Measurements from ENCODE around the gene AHNAK. TPM values are rescaled to one million over a fixed set of nuclear protein-coding genes. Genes with fewer than 3 reads are reported as not detected.
A peak's percentile ranks its signal among the peaks of the same experiment; 100 is the strongest.

The AHNAK gene
- total RNA-seq, 4 donors from 2014 or later, result 571 to 1,016 (median 697) TPM

DNA sequence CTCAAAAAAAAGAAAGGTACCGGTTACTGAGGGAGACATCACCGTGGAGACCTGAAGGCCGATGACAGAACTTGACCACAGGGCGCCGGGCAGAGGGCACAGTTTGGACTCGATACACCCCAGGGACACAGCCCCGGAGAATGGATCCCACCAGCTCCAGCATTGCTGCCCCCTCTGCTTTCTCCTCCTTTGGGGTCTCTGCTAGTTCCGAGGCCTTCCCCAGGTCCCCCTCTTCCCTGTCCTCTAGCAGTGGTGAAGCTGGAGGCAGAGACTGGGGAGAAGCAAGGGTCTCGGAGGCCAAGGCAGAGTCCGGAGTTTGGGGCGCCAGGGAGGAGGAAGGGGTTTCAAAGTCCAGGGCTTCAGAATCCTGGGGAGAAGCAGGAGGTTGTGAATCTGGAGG is 31.9 kb upstream of the AHNAK start:
- Histone ChIP-seq H3K9me3 (no peaks in the 10 kb centered on the region), H3K4me1 (peaks cover 0 to 16% (median 2%) of the 10 kb centered on the region in 4 donors), H3K27ac (no peak overlapping the region), H3K27me3 (no peaks in the 10 kb centered on the region), H3K36me3 (peaks cover 0 to 49% (median 0%) of the 10 kb centered on the region in 3 donors), H3K4me3 (no peak overlapping the region)
- TF ChIP-seq, protein P1, sequence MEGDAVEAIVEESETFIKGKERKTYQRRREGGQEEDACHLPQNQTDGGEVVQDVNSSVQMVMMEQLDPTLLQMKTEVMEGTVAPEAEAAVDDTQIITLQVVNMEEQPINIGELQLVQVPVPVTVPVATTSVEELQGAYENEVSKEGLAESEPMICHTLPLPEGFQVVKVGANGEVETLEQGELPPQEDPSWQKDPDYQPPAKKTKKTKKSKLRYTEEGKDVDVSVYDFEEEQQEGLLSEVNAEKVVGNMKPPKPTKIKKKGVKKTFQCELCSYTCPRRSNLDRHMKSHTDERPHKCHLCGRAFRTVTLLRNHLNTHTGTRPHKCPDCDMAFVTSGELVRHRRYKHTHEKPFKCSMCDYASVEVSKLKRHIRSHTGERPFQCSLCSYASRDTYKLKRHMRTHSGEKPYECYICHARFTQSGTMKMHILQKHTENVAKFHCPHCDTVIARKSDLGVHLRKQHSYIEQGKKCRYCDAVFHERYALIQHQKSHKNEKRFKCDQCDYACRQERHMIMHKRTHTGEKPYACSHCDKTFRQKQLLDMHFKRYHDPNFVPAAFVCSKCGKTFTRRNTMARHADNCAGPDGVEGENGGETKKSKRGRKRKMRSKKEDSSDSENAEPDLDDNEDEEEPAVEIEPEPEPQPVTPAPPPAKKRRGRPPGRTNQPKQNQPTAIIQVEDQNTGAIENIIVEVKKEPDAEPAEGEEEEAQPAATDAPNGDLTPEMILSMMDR (IDR thresholded peaks at IDR 0.05), result no peak
- TF ChIP-seq POLR2A (IDR thresholded peaks at IDR 0.05), result no peak
- peak in 1 of 3 donors; percentile 37 for DNase-seq

DNA sequence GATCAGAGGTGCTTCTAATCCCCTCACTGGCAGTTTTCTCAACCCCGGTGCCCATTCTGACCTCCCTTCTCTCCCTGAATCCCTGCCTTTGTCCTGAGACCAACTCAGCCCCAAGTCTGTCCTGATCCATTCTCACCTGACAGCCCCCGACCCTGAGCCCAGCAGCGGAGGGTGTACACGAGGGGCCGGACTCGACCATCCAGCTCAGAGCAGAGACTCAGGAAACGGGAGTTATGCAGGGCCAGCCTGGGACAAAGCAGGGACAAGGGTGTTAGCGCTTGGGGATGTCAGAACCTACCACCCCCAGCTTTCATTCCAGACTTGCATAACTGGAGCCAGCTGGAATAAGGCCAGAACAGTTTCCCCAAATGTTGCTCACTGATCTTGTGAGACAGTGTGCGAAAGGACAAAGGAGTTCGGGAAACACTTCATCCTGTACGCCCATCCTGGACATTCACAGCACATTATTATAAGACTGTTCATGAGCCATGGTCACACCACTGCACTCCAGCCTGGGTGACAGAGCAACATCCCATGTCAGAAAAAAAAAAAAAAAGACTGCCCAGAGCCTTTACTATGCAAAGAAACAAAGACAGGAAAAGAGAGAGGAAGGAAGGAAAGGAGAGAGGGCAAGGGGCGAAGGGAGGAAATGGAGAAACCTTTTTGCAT is 30.6 kb upstream of the AHNAK start:
- H3K9me3 ChIP-seq, result no peaks in the 10 kb centered on the region
- H3K4me3 ChIP-seq, result no peak overlapping the region
- TF ChIP-seq, protein P1 (IDR thresholded peaks at IDR 0.05), result no peak
- TF ChIP-seq POLR2A (IDR thresholded peaks at IDR 0.05), result no peak
- H3K27me3 ChIP-seq, result no peaks in the 10 kb centered on the region
- H3K4me1 ChIP-seq, result peaks cover 0 to 22% (median 3%) of the 10 kb centered on the region in 4 donors
- DNase-seq, result peak in 1 of 3 donors; percentile 43
- peak overlapping the region in 2 of 4 donors; percentile 47 to 62 for H3K27ac ChIP-seq
- peaks cover 0 to 47% (median 0%) of the 10 kb centered on the region in 3 donors for H3K36me3 ChIP-seq

DNA sequence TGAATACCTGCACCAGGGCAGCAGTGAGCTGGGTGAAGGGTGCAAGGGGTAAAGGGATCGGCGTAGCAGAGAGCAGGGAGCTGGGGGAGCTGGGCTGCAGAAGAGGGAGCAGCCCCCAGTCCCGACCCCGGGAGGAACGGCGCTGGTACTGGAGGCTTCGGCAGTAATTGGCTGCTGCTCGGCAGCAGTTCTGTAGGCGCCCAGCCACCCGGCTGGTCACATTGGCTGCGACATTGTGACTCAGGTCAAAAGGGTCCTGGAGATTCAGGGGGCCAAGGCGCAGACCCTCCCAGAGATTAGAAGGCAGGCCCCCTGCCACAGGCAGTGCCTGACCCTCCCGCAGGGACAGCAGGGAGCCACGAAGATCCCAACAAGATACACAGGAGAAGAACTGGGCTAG is 29.2 kb upstream of the AHNAK start:
- no peak for TF ChIP-seq POLR2A (IDR thresholded peaks at IDR 0.05)
- TF ChIP-seq, protein P1 (IDR thresholded peaks at IDR 0.05), result no peak
- DNase-seq, result peak in 1 of 3 donors; percentile 40
- Histone ChIP-seq H3K4me1 (peaks cover 0 to 27% (median 3%) of the 10 kb centered on the region in 4 donors), H3K4me3 (peak overlapping the region in 1 of 4 donors; percentile 83), H3K9me3 (no peaks in the 10 kb centered on the region), H3K27me3 (no peaks in the 10 kb centered on the region), H3K36me3 (peaks cover 0 to 46% (median 0%) of the 10 kb centered on the region in 3 donors), H3K27ac (no peak overlapping the region)

DNA sequence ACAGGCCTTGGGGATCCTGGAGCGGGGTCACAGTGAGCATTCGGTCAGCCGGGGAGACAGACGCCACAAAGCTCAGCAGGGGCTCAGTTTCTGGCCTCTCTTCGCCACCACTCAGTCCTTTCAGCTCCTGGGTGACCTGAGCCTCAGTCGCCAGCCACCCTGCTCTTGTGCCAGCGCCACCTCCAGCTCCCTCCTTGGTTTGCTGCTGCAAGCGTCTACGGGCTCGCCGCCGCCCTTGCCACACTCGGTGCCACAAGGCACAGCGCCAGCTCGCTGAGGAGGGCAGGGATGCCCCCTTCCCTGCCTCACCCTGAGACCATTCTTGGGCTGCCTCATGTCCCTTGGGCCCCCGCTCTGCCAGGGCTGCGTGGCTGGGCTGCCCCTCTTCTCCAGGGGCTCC is 28.6 kb upstream of the AHNAK start:
- Histone ChIP-seq H3K27ac (peak overlapping the region in 3 of 4 donors; percentile 81 to 93 (median 89)), H3K4me3 (peak overlapping the region; percentile 61 to 83 (median 68)), H3K9me3 (no peaks in the 10 kb centered on the region), H3K4me1 (peaks cover 0 to 27% (median 3%) of the 10 kb centered on the region in 4 donors), H3K36me3 (peaks cover 0 to 48% (median 0%) of the 10 kb centered on the region in 3 donors), H3K27me3 (no peaks in the 10 kb centered on the region)
- peak in 2 of 3 donors; percentile 61 to 69 for DNase-seq
- no peak for TF ChIP-seq POLR2A (IDR thresholded peaks at IDR 0.05)
- TF ChIP-seq, protein P1 (IDR thresholded peaks at IDR 0.05), result no peak

DNA sequence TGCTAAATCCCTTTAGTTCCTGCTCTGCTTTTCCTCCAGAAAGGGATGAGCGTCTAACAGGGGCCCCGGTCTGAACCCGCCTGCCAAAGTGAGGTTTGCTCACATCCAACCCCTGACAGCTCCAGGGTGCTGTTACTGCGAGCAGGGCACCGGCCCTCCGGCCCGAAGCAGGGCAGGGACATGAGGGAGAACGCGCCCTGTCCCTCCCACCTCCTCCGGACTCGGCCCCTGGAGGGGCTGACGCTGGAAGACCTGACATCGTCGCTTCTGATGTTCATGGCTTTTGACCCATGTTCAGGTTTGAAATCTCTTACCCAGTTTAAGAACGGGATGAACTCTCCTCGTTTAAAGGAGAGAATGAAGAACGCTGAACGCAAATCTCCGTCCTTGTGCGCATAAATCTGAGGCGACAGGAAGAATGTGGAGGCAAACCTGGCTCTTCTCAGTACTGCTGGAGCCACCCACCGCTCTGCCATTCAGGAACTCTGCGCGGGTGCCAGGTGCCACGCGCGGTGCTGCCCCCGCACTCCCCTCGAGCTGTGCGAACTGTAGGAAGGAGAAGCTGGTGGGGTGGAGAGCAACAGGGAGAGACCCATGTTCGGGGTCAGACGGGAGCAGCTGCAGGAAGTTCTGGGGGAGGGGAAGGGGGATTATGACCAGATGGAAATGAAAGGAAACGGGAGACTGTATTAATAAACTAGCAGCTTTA is 27.9 kb upstream of the AHNAK start:
- DNase-seq, result peak; percentile 37 to 63 (median 61)
- TF ChIP-seq, protein P1 (IDR thresholded peaks at IDR 0.05), result no peak
- no peaks in the 10 kb centered on the region for H3K27me3 ChIP-seq
- no peaks in the 10 kb centered on the region for H3K9me3 ChIP-seq
- H3K4me3 ChIP-seq, result peak overlapping the region; percentile 61 to 83 (median 68)
- peaks cover 0 to 48% (median 0%) of the 10 kb centered on the region in 3 donors for H3K36me3 ChIP-seq
- H3K27ac ChIP-seq, result peak overlapping the region; percentile 81 to 93 (median 88)
- peaks cover 0 to 27% (median 3%) of the 10 kb centered on the region in 4 donors for H3K4me1 ChIP-seq

Data from Peyer's patch (tissue), 4 donors.